Ramos (cell line): ENCODE results near the gene SCNM1.
"Not testable (repeated sequence)": the region's sequence is repeated elsewhere in the genome, so short reads cannot be mapped to it uniquely, and the experiment has no call there.

Experiments
- in situ Hi-C: fragments of 300-500 bp; cut with MboI; formaldehyde crosslinking; loops from one replicate; pipeline ENCODE4 v1.14.3; 2022; ENCODE audit warnings: low sequenced_read_pairs; ENCODE audit not compliant: unreplicated experiment

The SCNM1 gene

DNA sequence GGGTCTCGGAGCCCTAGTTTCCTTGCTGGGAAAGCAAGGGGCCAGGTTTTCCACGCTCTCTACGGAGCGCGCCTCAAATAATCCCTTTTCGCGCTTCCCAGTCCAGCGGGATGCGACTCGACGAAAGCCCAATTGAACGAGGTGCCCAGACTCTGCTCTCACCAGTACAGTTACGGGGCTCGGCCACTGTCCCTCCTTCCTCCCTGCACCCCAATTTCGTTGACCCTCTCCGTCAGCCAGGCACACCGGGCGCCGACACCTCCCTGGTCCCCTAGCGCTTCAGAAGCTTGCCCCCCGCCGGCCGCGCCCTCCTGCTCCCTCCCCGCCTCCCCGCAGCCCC, 19.9 kb upstream of the SCNM1 start:
- in situ Hi-C loops = no loop called here

DNA sequence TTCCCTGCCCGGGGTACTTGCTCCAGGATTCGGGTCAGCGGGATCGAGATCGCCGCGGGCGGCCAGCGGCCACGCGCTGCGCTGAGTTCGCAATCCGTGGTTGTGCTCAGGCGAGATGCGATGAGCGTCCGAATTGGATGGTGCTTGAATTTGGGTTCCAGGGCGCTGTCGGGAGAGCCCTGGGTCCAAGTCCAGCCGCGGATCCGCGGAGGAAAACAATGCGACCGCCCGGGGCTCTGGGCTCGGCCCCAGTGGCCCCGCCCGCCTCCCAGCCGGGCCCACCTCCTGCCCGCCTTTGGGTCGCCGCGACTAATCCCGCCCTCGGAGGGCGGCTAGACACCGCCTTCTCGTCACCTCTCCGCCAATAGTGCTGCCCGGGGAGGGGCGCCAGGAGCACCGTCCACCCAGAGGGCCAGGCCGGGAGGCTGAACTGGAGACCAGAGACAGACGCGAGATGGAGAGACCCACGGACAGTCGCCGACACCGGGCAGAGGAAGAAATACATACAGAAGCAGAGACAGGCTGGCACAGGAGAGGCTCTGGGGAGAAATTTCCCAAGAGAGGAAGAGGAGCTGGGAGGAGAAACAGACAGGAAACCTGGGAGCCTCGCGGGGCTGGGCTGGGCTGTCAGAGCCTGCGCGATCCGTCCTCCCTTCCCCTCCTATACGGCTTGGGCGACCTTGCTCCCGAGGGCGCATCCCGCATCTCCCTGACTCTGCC, 19.4 kb upstream of the SCNM1 start, which contains the start of gene SEMA6C:
Gene SEMA6C, minus strand, starts transcription at position 220 of the 720 bp plus-strand sequence. CDS start 4,010 bp downstream, outside the sequence.
- in situ Hi-C loops = no loop called here

DNA sequence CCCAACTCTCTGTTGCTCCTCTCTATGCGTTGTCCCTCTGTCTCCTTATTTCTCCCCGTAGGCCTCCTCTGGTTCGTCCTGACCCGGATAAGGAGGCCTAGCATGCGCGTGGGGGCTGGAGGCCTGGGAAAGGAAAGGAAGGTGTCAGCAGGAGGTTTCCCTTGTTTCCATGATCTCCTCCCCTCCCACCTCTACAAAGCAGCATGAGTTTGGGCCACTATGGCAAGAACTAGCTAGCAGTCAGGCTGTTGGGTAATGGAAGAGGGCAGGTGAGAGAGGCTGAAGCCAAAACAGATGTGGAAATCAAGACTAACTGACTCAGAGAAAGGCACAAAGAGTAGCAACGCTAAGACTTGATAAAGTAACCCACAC, 18.8 kb upstream of the SCNM1 start:
- in situ Hi-C loops = no loop called here

DNA sequence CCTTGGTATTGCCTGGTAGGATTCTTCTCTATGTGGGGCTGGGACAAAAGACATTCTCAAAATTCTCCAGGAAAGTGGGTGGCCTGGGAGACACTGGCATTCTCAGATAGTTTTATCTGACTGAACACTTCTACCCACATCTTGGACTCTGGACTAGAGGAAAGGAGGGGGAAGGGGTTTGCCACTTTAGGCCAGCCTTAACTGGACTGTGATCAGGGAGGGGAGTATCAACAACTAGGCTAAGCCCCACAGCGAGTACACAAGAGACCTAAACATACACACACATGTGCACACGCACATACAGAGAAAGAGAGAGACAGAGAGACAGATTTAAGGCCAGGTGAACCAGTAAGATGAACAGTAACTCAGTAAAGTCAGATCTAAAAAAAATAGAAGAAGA, 18.3 kb upstream of the SCNM1 start:
- in situ Hi-C loops = no loop called here

DNA sequence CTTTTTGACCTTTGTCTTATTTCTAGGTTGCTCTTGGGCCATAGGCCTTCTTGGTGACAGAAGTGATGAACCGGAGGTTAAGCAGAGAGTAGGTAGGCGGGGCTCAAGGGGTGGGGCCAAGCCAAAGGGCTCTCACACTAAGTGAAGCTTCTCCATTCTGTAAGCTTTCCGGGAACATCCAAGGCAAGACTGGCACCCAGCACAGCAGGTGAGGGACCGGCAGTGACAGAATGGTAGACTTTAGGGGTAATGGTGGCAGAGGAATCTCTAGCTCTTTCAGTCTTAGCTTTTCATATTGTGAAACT, 9.5 kb upstream of the SCNM1 start, which contains the start of gene TNFAIP8L2:
Gene TNFAIP8L2, plus strand, starts transcription at position 135 of the 305 bp plus-strand sequence. CDS start 2,049 bp downstream, outside the sequence.
- in situ Hi-C loops = loop anchor here (10.0 kb wide), 1 partner anchor 62 kb away; no protein-coding TSS in a partner anchor

DNA sequence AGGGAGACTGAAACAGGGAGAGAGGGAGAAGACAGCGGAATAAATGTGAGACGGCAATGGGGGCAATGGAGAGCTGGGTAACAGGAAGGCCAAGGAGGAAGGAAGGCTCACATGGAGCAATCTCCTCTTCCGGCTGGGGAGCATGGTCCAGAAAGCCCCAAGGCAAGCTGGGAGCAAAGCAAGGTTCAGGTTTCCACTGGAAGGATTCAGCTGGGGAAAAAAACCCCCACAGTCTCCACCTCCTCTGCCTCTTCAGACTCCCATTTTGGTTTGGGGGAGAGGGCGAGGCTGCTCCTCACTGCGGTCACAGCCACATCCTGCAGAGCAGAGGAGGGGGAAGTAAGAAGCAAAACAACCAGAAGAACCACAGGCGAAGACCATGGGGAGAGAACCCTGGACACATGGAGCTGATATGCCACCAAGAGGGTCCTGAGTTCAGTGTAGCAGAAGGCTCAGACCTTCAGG, 8.8 kb upstream of the SCNM1 start:
- in situ Hi-C loops = loop anchor here (10.0 kb wide), 1 partner anchor 62 kb away; no protein-coding TSS in a partner anchor

DNA sequence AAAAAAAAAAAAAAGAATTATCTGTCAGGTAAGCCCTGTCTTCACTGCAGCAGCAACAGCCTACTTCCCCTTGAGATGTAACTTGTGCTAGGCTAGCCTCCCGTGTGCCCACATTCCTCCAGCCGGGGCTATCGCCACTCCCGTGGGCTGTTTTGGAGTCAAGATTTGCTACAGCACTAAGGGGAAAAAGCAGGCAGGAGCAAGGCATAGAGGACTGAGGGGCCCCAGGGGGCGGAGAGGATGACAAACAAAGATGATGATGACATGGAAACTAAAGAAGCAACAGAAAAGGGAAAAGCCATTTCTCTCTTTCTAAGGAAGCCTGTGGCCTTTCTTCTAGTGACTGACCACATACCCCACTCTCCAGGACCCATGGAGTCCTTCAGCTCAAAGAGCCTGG, 7.6 kb upstream of the SCNM1 start:
- in situ Hi-C loops = loop anchor here (10.0 kb wide), 1 partner anchor 64 kb away; no protein-coding TSS in a partner anchor

DNA sequence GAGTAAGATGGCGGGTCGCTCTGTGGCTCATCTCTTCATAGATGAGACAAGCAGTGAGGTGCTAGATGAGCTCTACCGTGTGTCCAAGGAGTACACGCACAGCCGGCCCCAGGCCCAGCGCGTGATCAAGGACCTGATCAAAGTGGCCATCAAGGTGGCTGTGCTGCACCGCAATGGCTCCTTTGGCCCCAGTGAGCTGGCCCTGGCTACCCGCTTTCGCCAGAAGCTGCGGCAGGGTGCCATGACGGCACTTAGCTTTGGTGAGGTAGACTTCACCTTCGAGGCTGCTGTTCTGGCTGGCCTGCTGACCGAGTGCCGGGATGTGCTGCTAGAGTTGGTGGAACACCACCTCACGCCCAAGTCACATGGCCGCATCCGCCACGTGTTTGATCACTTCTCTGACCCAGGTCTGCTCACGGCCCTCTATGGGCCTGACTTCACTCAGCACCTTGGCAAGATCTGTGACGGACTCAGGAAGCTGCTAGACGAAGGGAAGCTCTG, 7.1 kb upstream of the SCNM1 start:
- in situ Hi-C loops = loop anchor here (10.0 kb wide), 1 partner anchor 64 kb away; no protein-coding TSS in a partner anchor

DNA sequence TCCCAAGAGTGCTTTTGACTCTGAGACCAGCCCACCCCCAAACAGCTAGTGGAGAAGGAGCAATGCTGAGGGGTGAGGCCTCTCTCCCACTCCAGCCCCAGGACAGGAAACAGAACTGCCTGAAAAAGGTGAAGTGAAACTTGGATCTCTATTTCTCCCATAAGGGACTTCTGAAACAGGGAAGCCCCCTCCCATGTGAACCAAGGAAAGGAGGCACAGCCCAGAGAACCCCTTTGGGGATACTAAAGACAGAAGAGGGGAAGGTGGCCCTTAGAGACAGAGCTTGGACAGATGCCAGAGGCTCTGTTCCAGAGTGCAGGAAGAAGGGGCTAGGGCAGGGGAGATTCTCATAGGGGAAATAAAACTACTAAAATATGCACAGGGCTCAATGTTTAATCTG, 6.6 kb upstream of the SCNM1 start:
- in situ Hi-C loops = loop anchor here (10.0 kb wide), 1 partner anchor 65 kb away; no protein-coding TSS in a partner anchor

DNA sequence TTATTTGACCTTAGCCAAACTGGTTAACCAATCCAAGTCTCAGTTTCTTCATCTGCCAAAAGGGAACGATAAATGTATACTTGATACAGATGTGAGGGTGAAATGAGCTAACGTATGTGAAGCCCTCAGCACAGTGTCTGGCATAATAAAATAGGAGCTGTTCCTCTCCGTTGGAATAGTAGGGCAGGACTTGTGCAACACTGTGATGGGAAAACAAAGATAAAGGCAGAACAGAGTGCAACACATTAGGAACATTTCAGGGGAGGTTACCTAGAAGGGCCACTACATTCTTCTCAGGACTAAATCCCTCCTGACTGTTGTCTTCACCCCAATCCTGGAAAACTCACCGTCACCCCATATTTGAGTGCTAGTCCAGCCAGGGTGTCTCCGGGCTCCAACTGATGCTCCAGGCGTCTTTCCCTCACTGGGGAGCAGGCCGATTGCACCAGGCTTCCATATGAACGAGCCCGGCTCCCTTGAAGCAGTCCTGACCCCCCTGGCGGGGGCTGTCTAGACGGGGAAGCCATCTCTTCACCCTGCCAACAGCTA, 1.1 kb upstream of the SCNM1 start:
- in situ Hi-C loops = no loop called here

DNA sequence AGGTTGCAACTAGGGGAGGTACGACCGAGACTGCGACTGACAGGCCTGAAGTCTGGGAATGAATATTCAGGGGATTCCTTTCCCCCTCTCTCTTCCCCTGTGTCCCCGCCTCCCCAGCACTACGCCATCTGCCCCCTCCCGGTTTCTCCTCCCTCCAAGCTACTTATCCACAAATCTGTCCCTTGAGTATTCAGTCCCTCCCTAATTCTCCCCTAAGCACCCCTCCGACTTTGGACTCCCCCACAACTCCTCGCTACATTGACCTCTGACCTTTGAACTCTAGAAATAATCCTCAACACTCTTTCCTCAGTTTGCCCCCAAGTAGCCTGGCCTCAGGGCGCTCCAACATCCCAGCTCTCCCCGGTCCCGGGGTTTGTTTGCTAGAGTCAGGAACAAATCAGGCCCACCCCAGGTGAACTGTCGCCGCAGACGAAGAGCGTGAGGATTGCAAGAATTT, 635 bp upstream of the SCNM1 start:
- in situ Hi-C loops = no loop called here

DNA sequence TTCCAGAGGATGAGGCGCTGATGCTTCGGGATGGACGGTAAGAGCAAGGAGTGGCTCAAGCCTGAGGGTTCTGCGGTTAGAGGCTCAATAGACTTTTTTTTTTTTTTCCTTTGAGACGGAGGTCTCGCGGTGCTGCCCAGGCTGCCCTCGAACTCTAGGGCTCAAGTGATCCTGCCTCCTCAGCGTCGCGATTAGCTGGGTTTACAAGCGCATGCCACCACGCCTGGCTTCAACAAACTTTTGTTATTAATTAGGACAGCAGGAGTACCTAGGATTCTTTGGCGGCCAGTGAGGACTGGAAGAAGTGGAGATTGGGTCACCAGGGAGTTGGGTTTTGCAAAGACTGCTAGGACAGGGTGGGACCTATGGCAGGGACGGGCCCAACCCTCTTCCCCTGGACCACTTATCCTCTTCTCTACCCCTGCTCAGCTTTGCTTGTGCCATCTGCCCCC, 587 bp downstream of the SCNM1 start:
- in situ Hi-C loops = no loop called here

DNA sequence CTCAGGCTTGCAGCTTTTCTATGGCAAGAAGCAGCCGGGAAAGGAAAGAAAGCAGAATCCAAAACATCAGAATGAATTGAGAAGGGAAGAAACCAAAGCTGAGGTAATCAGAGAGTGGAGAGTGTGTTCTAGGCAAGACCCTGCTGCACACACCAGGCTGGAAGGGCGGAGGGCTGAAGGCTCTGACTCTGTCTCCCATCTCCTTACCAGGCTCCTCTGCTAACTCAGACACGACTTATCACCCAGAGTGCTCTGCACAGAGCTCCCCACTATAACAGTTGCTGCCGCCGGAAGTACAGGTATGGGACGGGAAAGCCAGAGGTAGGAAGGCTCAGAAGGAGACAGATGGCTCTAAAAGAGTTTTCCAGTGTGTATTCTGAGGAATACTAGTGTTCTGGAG, 1.2 kb downstream of the SCNM1 start:
- in situ Hi-C loops = no loop called here

DNA sequence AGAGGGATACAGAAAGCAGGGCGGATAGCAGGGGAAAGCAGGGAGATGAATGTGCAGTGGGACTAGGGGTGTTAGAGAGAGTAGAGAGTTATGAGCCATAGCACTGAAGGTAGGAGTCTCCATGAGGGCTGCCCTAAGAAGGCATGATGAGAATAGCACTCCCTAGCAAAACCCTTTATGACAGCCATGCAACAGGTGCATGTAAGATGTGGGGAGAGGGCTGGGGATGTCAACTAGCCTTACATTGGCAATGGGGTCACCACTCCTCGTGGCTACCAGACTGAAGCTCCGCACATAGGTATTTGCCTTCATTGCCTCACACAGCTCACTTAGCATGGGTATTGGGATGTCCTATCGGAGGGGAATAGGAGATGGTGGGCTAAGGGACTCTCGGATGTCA, 5.2 kb downstream of the SCNM1 start:
- in situ Hi-C loops = no loop called here

DNA sequence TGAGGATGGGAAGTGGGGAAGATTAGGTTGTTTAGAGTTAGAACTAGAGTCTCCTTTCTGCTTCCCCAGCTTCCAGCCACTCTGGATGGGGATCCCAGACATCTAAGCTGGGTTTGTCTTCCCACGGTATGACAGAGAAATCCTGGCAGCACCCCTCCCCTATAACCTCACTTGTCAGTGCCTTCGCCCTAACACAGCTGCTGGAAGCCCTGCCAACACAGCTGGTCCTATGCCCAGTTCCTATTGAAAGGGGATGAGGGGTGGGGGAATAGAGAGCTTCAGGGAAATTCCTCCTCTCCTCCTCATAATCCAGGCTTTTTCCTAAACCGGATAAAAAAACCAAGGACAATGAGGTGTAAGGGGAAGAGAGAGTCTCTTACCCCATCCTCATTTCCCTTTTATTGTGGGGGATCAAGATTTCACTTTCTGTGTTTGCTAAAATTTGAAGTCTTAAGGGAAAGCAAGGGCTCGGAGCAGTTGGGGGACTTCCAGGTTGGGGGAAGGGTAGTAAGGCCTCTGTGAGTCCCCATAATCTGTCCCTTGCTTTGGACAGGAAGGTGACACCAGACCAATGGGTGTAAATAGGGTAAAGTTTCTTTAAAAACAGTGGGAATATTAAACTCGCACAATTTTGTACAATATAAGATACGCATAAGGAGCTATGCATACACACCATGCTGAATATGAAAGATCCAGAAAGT, 9.2 kb downstream of the SCNM1 start:
- in situ Hi-C loops = no loop called here

DNA sequence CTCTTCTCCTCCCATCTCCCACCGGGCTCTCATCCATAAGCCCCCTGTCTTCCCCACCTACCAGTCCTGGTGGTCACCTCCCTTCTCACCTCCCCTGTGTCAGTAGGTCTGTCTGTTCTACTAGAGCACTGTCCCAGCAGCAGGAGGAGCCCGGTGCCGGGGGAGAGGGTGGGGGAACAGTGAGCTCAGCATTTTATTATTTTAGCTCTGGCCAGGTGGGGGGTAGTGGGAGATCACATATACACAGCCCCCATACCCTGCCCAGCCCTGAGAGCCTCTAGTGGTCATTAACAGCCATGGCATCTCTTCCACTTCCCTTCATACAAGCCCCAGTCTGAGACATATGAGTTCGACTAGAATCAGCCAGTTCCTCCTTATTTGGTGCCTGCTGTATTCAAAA, 9.9 kb downstream of the SCNM1 start, which contains the start of gene TMOD4:
Gene TMOD4, minus strand, starts transcription at position 119 of the 400 bp plus-strand sequence. CDS start 1,106 bp downstream, outside the sequence.
- in situ Hi-C loops = no loop called here

DNA sequence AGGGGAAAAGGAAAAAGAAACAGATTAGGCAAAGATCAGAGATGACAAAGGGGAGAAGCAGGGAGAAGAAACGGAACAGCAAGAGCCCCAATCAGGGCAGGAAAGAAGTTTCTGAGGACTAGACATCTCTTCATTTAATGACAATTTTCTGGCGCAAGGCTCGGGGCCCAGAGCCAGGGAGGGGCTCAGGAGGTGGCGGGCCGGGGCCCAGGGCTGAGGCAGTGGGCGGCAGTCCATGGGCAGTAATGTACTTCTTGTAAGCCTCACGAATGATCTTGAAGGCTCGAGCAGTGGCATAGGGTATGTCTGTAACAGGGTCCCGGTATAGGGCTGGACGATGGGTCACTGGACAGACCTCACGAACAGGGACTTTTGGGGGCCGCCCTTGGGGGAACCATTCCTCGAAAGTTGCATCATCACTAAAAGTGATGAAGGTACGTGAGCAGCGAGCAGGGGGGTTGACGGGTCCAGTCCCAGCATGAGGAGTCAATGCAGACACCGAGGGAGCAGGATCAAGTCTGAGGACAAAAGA, 10.6 kb downstream of the SCNM1 start:
- in situ Hi-C loops = no loop called here

DNA sequence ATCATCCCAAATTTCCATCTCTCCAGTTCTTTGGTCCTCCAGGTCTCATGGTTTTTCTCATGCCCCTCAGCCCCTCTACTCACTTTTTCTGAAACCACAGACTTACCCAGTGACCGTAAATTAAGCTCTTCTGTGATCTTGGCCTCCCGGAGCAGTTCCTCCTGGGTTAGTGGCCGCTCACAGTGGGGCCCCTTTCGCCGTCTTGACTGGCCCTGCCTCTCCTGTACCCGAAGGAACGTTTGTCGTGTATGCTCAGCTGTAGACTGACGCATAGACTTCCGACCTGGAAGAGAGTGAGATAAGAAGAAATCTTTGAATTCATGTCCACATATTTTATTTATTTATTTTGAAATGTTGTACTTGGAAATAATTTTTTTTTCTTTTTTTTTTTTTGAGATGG, 18.3 kb downstream of the SCNM1 start:
- in situ Hi-C loops = no loop called here

DNA sequence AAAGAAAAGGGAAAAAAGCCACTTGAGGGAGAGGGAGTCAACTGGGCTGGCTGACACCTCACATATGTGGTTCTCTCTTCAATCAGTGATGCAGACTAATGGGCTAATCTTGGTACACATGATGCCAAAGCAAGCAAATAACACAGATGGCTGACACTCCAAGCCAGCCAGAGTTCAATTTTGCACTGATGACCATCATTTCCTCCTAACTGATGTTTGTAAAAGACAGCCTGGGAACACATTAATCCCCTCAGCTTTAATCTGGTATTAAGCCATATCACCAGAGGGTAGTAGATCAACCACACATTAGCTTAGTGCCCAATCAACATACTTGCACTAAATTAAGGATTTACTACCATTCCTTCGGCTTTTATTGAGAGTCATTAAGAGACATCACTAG, 21.3 kb downstream of the SCNM1 start:
- in situ Hi-C loops = no loop called here

DNA sequence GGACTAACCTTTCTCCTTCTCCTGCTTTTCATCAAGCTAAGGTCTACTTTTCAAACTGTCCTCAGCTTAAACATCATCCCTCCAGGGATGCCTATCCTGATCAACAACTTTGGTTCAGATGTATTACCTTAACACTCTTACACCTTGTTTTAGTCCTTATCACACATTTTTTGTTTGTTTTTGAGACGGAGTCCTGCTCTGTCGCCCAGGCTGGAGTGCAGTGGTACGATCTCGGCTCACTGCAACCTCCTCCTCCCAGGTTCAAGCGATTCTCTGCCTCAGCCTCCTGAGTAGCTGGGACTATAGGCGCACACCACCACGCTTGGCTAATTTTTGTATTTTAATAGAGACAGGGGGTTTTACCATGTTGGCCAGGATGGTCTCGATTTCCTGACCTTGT, 22.7 kb downstream of the SCNM1 start:
- in situ Hi-C loops = not testable (repeated sequence)
